GM18861 (cell line): ENCODE data around the gene ATP6V0D1.

ENCODE experiments used
- ATAC-seq: cut with Tn5 transposase; IDR thresholded peaks from one replicate; pipeline ENCODE4 v1.9.1; 2021; ENCODE audit not compliant: unreplicated experiment

Gene ATP6V0D1

DNA sequence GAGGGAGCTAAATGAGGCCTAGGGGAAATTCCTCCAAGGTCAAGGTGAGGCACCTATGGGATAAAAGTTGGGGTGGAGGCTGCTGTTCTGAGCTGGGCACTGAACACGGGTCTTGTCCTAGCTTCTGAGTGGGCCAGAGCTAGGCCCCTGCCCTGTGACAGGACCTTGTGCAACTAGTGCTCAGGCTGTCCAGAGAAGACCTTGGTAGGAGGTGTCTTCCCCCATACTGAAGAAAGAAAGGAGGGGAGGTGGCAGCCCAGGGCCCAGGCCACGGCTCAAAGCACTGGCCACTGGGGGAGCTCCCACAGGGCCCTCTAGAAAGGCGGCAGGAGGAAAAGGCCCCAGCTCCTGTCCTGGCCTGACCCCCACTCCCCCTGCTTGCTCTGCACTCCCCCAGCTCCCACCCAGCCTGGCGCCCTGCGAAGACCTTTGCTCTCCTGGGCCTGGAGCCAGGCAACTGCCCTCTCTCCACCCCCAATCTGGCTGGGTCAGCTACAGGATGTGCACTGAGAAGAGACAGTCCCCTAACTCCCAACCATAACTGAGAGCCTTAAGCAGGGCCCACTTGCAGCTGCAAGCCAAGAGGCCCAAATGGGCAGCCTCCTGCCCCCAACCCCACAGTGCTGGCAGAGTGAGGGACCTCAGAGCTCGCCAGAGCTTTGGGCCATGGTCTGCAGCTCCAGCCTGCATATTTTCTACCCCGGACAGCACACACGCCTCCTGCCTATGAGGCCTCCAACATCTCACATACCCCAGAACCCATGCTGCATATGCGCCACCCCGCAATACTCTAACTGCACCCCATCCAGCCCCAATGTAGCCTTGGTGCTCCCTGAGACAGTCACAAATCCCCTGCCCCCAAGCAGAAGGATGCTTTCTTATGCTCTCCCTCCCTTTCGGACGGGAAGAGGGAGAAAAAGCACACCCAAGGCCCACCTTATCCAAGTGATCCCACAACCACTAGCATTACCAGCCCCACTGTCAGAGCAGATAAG, 34.7 kb downstream of the ATP6V0D1 start:
- no peak for ATAC-seq

DNA sequence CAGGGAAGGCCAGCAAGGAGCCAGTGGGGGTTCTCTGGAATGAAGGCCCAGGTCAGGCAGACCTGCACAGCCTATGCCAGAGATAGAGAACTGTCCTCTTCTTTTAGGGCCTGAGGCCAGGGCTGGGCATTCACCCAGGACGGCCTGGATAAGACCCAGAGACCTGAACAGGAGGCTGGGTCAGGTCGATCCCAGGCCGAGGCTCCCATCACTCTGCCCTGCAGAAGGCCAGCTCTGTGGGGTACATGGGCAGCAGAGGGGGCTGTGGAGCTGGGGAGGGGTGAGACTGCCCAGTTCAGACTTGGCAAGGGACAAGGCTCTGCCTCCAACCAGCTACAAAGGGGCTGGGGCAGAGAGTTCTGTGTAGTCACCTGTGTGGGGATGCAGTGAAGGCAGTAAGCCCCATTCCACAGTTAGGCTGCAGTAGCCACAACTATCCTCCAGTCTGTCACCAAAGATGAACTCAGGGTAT, 35.5 kb downstream of the ATP6V0D1 start:
- ATAC-seq, result no peak

GRCh38 chr16:67445126-67445426, 35.9 kb downstream of the ATP6V0D1 start:
- ATAC-seq, result no peak

- no peak for ATAC-seq
These were observed 36.5 kb downstream of the ATP6V0D1 start for GRCh38 chr16:67444259-67445125.

- no peak for ATAC-seq
These were observed 37.7 kb downstream of the ATP6V0D1 start for GRCh38 chr16:67443265-67443664.

DNA sequence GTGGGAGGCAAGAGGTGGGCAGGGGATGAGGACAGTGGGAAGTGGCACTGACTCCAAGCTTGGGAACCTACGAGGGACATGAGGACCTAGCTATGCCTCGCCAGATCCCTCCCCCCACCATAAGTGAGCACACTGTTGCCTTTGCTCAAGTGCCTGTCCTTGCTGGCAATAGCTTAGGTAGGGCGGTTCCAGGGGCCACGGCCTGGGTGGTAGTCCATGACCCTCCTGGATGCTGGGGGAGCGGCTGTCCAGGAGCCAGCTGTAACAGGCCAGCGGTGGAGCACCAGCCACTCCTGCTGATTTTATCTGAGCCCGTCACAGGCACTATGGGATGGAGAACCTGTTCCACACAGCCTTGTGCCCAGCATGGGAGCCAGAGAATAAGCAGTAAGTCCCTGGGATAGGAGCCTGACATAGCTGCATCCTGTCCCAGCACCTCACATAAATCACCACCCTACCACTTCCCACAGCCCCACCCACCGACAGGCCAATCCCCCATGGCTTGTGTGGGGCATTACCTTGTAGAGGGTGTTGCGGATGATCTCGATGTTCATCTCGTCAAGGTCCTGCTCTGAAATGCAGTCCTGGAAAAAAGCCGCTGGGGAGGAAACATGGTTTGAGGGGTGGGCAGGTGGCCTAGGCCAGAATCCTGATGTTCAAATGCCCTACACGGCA, 38.2 kb downstream of the ATP6V0D1 start:
- ATAC-seq, result no peak

- no peak for ATAC-seq
These were observed 39.0 kb downstream of the ATP6V0D1 start for GRCh38 chr16:67441907-67442306.

DNA sequence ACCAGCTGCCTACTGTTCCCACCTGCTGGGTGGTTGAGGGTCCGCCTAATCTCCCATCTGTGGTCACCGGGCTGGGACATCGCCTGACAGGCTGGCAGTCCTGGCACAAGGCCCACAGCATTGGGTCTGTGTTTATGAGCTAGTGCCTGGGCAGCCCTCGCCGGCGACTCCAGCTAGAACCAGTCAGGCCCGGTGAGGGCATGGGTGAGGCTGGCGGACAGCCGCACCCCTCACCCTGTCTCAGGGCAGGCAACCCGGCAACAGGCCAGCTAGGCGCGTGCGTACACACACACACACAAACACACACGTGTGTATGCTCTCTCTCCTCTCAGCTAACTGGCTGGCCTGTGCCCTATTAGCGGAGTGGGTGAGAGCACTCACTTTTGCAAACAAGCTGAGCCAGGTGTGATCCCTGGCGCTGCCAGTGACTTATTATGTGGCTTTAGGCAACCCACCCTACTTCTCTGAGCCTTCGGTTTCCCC, 39.6 kb downstream of the ATP6V0D1 start:
- ATAC-seq, result no peak

DNA sequence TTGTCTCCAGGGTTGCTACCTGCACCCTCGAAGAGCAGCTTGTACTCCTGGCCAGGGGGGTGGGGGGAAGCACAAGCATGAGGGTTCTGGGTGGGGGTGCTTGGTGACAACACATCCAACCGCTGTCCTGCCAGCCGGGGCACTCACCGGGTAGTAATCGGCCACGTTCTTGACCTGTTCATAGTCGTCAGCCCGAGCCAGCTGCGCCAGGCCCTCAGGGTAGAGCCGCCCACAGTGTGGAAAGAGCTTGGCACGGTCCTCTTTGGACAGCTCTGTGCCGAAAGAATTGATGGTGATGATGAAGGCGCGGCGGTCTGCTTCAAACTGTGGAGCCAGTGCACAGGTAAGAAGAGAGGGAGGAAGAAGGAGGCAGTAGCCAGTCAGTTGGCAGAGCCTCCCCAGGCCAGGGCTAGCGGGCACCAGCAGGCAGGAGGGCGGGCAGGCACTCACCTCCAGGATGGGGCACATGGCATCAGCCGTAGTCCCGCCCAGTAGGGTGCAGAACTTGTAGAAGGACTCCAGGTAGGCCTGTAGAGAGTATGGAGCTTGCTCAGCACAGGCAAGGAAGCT, 42.0 kb downstream of the ATP6V0D1 start:
- ATAC-seq, result no peak

DNA sequence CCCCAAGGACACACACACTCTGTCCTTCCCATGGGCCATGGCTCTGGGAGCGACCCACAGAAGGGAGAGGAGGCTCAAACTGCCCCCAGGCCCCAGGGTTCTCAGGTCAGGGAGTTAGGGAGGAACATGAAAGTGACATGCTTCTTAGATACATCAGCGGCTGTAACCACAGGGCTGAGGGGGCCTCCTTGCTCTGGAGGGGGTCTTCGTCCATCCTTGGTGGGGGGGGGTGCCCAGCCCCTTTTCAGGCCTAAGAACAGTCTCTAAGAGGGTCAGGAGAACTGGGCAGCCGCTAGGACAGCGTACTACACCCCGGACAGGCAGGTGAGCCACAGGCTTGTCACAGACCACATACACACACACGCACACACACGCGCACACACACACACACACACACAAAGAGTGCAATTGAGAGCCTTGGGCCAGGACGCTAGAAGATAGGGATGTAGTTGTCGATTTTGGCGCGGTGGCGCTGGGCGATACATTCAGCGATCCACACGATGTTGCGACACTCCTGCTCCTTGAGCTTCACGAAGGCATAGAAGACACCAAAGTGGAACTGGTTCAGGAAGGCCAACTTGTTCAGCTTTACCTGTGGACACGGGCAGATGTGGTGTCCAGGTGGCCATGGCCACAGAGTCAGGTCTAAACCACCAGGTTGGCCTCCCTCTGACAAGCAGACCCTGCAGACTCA, 42.7 kb downstream of the ATP6V0D1 start:
- ATAC-seq, result no peak

DNA sequence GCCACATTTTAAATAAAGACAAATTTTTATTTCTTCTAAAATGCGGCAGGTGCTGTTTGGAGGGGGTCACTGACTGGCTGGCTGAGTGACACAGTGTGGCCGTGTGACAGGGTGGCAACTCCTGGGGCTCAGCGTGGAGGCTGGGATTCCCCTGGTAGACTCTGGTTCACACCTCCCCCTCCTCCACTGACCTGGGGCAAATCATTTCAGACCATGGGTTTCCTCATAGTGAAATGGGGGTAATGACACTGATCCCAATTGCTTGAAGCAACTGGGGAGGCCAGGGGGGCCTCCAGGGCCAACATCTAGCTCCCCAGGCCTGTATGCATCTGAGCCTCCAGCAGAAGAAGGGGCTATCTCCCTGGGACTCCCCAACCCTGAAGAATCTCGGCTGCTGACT, 43.4 kb downstream of the ATP6V0D1 start:
- ATAC-seq, result no peak

GRCh38 chr16:67436640-67437193, 44.2 kb downstream of the ATP6V0D1 start:
- no peak for ATAC-seq

- no peak for ATAC-seq
These were observed 45.2 kb downstream of the ATP6V0D1 start for GRCh38 chr16:67435758-67436164.

GRCh38 chr16:67433131-67433719, 47.7 kb downstream of the ATP6V0D1 start:
- no peak for ATAC-seq

GRCh38 chr16:67432506-67432890, 48.5 kb downstream of the ATP6V0D1 start:
- ATAC-seq, result no peak

- no peak for ATAC-seq
These were observed 49.0 kb downstream of the ATP6V0D1 start for GRCh38 chr16:67431775-67432505.

- no peak for ATAC-seq
These were observed 49.8 kb downstream of the ATP6V0D1 start, which contains the start of gene HSD11B2 for GRCh38 chr16:67430977-67431774. TSS of gene HSD11B2 (plus strand) at chr16:67431121. CDS start at chr16:67431249, 128 bp downstream.

- ATAC-seq, result no peak
These were observed 50.4 kb downstream of the ATP6V0D1 start for GRCh38 chr16:67430504-67430976.
